CD1c-positive myeloid dendritic cell (primary cell): Measurements from ENCODE around the gene COL5A2.

Experiments used
- DNase-seq: peaks from one replicate; pipeline ENCODE4 v3.0.0-alpha.2; 2016; ENCODE audit errors: extremely low spot score

Gene COL5A2

GRCh38 chr2:189179570-189179950, at the start of gene COL5A2:
Gene COL5A2 (minus strand): TSS chr2:189179761. CDS start chr2:189179604, 157 bp downstream.
- no peak for DNase-seq

GRCh38 chr2:189226017-189226416, 46.5 kb upstream of the COL5A2 start:
- no peak for DNase-seq

- no peak for DNase-seq
Observed at GRCh38 chr2:189225032-189225431, 45.5 kb upstream of the COL5A2 start.

- no peak for DNase-seq
Observed at GRCh38 chr2:189222468-189223105, 43.0 kb upstream of the COL5A2 start.

GRCh38 chr2:189221811-189222467, 42.4 kb upstream of the COL5A2 start:
- DNase-seq: no peak

GRCh38 chr2:189218236-189218635, 38.7 kb upstream of the COL5A2 start:
- no peak for DNase-seq

- no peak for DNase-seq
Observed at GRCh38 chr2:189217541-189217940, 38.0 kb upstream of the COL5A2 start.

GRCh38 chr2:189217051-189217450, 37.5 kb upstream of the COL5A2 start:
- DNase-seq: no peak

- no peak for DNase-seq
Observed at GRCh38 chr2:189214484-189214883, 34.9 kb upstream of the COL5A2 start.

- no peak for DNase-seq
Observed at GRCh38 chr2:189213250-189213649, 33.7 kb upstream of the COL5A2 start.

GRCh38 chr2:189210250-189211087, 30.9 kb upstream of the COL5A2 start:
- no peak for DNase-seq

- DNase-seq: no peak
Observed at GRCh38 chr2:189208254-189208653, 28.7 kb upstream of the COL5A2 start.

- DNase-seq: no peak
Observed at GRCh38 chr2:189204322-189204941, 24.9 kb upstream of the COL5A2 start.

GRCh38 chr2:189203177-189203799, 23.7 kb upstream of the COL5A2 start:
- DNase-seq: no peak

- DNase-seq: no peak
Observed at GRCh38 chr2:189199797-189200196, 20.2 kb upstream of the COL5A2 start.

GRCh38 chr2:189192766-189193165, 13.2 kb upstream of the COL5A2 start:
- no peak for DNase-seq

GRCh38 chr2:189191766-189192165, 12.2 kb upstream of the COL5A2 start:
- no peak for DNase-seq

GRCh38 chr2:189190685-189191084, 11.1 kb upstream of the COL5A2 start:
- DNase-seq: no peak

GRCh38 chr2:189188115-189188805, 8.7 kb upstream of the COL5A2 start:
- DNase-seq: no peak

- DNase-seq: no peak
Observed at GRCh38 chr2:189183170-189183569, 3.6 kb upstream of the COL5A2 start.

- no peak for DNase-seq
Observed at GRCh38 chr2:189181706-189182105, 2.1 kb upstream of the COL5A2 start.
